Lower leg skin (tissue), 3 donors: ENCODE measurements around the gene CXCR5.

ENCODE experiments used
- POLR2A ChIP-seq, 2 donors: fragments of 450-650 bp; IDR thresholded peaks; one replicate each; pipeline ENCODE4 v1.6.1; 2016 to 2017; ENCODE audit warnings: antibody characterized with exemption in 2 of 2, mild to moderate bottlenecking in 1 of 2, moderate library complexity in 1 of 2
- TF ChIP-seq, protein P1 (sequence below), 3 donors: fragments of 450-650 bp; IDR thresholded peaks; one replicate each; pipeline ENCODE4 v1.5.1; 2016; ENCODE audit warnings: antibody characterized with exemption in 3 of 3, mild to moderate bottlenecking in 3 of 3, moderate library complexity in 2 of 3

DNA sequence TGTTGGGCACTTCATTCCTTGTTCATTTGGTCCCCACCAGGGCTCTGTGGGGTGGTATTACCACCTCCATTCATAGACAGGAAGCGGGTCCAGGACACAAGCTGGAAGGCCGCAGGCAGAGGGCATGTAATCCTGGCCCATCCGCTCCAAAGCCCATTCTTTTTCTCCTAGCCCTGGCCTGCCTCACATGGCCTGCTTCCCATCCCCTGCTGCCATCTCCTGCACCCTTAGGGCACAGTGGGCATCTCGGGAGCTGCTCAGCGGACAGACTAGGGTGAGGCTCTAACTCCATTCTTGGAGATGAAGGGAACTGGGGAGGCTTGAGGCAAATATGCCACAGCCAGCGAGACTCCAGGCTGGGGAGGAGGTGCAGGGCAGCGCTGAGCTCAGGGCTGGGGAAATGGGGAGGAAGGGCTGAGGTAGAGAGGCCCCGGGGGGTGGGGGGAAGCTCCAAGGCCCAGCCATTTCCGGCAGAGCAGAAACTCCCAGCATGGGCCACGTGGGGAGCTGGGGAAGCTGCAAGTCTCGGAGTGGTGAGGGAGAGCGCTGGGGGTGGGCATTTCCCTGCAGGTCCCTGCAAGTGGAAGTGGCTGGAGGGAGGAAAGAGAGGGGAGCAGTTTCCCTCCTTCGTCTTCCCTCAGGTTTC, 56.4 kb downstream of the CXCR5 start:
- TF ChIP-seq, protein P1, sequence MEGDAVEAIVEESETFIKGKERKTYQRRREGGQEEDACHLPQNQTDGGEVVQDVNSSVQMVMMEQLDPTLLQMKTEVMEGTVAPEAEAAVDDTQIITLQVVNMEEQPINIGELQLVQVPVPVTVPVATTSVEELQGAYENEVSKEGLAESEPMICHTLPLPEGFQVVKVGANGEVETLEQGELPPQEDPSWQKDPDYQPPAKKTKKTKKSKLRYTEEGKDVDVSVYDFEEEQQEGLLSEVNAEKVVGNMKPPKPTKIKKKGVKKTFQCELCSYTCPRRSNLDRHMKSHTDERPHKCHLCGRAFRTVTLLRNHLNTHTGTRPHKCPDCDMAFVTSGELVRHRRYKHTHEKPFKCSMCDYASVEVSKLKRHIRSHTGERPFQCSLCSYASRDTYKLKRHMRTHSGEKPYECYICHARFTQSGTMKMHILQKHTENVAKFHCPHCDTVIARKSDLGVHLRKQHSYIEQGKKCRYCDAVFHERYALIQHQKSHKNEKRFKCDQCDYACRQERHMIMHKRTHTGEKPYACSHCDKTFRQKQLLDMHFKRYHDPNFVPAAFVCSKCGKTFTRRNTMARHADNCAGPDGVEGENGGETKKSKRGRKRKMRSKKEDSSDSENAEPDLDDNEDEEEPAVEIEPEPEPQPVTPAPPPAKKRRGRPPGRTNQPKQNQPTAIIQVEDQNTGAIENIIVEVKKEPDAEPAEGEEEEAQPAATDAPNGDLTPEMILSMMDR (IDR thresholded peaks at IDR 0.05): no peak
- no peak for TF ChIP-seq POLR2A (IDR thresholded peaks at IDR 0.05)
